ENCODE measurements around the gene HLCS.

The HLCS gene

DNA sequence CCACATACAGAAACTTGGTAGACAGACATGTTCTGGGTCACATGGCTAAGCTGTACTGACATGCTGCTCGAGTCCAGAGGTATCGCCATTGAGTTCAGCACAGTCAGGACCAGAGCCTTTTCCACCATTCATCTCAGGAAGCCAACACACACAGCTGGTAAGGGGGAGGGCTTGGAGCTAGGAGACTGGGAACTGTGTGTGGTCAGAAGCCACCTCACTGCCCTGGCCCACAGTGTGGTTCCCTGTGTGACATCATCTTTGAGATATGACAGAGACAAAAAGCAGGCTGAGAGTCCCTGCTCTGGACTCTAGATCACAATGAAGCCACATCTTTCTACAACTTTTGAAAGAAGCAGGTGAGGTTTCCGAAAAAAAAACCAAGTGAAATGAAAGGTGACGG is 160.4 kb downstream of the HLCS start:
- DNase-seq (ENCODE audit: low read depth), result no peak

DNA sequence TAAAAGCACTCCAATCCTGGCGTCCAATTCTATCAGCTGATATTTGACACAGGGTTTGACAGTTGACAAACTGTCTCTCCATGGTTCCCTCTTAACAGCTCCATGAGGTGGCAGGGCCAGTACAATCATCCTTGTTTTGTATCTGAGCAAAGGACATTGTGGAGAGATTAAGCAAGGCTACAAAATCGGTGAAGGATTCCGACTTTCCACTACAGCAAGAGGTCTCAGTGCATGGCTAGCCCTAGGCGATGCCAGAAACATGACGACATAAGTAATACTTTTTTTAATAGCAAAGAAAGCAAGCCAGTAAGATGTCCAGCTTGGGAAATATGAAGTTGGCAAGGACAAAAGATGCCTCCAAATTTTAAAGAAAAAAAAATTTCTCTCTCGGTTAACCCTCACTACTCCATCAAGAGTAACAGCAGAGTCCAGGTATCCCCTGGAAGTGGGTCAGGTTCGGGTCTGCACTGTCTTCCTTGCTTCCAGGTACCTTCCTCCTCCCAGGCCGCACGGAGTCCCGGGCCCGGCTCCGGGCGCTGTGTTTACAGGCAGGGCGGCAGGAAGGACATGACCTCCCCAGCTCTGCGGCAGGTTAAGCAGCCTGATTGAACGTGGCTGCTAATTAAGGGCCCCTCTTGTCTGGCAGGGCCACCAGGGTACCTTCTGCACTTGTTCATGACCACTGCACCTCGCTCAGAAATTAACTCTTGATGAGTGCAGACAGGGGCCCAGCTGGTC is 161.4 kb downstream of the HLCS start:
- DNase-seq (ENCODE audit: low read depth), result no peak

DNA sequence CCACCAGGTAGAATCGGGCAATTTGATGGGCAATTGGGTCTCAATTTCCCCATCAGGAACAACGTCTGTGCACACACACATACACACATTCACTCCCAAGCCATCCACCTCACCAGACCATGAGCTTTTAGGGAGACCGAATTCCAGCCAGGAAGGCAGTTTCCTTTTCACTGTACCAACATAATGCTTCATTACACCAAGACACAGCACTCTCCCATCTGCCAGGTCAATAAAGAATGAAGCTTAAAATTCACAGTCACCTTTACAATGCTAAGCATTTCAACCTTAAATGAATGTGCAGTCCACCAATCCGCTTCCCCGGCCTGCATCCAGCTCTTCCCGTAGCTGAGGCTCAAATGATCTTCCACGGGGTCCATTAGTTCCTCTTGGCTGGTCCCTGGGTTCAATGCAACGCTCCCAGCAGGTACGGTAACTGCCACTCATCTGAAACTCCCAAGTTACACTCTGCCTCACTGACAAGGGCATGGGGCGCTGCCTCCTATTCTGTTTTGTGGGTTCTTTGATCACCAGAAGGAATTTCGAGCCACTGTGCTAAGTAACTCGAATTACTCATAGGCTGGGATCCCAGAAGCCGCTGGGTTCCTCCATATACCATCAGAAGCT is 162.5 kb downstream of the HLCS start:
- no peak for DNase-seq (ENCODE audit: low read depth)

DNA sequence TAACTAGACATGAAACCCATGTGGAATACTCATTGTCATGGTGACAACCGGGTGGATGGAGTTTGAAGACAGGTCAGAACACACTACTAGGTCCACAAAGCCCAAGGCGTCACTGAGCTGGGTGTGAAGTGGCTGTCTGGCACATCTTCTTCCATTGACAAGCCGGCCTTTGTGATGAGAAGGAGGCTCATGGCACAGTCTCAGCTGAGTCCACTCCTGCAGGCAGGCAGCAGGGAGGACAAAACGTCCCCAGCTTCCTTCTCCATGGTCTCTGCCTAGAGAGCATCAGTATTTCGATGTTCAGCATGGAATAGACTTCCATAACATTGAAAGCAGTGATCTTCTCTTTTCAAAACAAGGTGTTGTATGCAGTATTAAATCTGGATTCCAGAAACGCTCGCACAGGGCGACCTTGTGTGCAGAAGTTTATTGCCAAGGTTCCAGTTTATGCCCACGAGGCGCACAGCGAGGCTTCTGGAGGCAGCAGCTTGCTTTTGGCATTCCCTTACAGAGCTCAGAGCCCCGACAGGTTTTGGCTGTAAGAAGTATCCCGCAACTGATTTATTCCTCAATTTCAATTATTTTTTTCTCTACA is 163.3 kb downstream of the HLCS start:
- DNase-seq (ENCODE audit: low read depth), result no peak

DNA sequence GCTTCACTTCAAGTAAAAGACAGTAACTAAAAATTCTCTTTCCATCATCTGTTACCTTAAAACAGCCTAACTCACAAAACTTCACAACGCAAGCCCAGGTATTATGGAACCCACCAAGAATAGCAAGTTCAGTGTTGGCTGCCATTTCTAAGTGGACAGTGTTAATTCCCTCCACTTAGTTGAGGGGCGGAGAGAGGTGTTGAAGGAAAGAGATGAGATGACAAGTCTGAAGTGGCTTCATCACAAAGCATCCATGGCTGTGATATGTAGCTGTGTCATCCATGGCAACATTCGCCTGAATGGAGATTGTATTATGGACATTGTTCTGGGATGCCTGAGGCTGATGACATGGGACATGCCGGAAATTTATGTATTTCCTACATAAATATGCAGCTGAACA is 165.7 kb downstream of the HLCS start:
- DNase-seq (ENCODE audit: low read depth), result no peak

DNA sequence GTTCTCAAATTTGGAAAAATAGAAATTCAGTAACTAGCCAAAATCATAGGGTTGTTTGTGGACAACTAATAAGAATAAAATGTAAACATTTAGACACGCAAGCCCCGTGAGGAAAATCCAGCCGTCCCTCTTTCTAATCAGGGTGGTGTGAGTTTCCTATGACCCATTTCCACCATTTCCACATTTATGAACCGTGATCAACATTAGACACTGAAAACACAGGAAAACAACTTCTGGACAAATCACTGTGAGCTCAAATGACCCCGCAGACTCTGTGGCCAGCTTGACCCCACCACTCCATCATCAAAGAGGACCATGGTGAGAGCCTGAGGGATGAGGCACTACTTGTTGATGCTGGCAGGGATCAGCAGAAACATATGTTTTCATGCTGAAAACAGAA is 166.6 kb downstream of the HLCS start:
- DNase-seq (ENCODE audit: low read depth), result no peak

DNA sequence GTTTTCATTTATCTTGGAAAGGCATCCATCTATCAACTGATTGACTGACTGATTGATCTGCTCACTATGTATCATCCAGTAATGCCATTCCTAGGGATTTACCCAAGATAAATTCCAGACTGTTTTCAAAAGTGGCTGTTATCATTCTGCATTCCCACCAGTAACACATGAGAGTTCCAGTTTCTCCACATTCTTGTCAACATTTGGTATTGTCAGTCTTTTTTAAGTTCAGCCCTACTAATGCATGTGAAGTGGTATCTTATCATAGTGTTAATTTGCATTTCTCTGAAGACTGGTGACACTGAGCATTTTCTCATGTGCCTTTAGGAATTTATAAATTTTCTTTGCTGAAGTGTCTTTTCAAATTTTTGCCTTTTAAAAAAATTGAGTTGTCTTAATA is 168.0 kb downstream of the HLCS start:
- DNase-seq (ENCODE audit: low read depth), result no peak

DNA sequence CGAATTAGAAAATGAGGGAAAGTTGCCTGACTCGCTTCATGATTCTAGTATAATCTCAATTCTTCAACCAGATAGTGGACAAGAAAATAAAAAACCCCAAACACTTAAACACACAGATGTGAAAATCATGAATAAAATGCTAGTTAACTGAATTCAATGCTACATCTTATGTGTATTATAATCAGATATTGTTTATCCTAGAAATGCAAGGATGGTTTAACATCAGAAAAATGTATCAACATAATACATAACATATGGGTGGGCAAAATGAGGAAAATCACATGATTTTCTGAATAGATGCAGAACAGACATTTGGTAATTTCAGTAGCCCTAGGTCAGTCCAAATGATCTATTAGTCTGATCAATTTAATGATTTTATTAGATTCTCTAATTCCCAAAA is 170.4 kb downstream of the HLCS start:
- no peak for DNase-seq (ENCODE audit: low read depth)

DNA sequence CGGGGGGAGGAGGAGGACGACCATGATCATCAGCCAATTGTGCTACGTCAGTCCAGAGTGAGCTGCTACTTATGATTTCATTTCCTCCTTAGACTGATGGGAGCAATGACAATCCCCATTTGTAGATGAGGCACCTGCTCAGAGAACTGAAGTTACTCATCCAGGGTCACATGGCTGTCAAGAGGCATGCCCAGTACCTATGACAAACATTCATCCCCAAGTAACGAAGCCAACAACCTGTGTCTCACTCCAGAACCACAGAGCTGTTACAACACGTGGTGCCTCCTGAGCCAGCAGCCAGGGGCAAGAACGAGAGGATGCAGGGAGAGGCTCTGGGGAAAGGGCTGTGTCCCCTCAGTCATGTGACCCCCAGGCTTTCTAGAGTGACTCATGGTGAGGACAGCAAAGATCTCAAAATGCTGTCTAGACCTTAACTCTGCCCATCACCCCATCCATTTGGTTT is 173.9 kb downstream of the HLCS start:
- DNase-seq (ENCODE audit: low read depth), result no peak

DNA sequence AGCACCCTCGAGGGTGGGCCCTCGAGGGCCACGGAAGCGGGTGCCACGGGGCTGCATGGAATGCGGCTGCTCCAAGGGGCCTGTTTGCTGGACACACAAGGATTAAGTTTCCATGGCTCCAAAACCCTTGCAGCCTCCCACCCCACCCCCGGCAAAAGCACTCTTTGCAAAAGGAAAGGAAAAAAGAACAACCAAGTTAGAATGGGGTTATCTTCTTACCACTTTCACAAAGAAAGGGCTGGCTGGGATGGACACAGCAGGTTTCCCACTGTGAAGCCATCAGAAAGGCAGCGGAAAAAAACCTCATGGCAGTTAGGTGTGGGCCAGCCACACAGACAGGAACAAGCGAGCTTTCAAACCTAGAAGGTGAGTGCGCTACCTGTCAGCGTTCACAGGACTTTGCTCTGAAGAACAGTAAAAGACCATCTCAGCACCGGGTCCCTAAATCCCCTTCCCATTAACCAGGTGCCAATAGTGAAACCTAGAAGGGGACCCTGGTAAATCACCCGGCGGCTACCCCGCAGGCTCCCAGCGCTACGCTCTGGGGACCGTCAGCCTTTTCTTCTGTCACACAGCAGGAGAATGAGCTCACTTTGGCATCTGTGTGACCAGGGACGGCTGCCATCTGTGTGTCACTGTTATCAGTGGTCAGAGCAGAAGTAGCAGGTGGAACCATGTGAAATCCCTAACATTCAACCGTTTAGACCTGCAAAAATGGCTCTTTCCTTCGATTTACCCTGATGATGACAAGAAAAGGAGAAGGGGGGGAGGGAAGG is 174.6 kb downstream of the HLCS start:
- no peak for DNase-seq (ENCODE audit: low read depth)

DNA sequence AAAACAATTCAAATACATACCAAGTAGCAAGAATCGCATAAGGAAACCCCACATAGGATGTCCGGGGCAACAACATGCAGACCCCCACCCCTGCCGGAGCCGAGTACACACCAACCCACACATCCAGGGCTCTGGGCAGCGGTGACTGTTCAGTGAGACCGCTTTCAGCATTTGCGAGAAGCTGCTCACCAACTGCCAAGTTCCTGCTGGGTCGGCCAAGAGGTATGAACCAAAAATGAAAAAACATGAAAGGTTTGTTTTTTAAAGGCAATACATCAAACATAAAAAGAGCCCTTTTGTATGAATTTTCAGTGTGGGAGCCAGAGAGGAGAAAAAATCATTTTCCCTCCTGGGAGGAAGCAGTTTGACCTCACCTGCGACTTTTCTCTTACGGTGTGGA is 175.3 kb downstream of the HLCS start:
- no peak for DNase-seq (ENCODE audit: low read depth)

DNA sequence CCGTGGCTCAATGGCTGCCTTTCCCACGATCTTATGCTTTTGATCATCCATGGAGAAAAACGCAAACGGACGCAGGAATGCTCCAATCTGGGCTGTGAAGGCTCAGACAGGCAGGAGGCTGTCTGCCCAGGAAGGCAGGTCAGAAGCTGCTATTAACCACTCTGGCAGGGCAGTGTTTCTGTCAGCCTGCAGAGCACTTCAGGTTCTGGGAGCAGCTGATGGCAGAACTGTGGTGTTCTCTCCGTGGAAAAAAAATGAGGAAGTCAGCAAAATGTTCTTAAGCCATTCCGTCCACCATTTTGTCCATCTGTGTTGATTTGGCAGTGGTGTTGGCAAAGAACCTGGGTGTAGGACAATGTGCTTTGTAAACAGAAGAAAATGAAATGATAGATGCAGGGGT is 175.9 kb downstream of the HLCS start:
- DNase-seq (ENCODE audit: low read depth), result no peak

DNA sequence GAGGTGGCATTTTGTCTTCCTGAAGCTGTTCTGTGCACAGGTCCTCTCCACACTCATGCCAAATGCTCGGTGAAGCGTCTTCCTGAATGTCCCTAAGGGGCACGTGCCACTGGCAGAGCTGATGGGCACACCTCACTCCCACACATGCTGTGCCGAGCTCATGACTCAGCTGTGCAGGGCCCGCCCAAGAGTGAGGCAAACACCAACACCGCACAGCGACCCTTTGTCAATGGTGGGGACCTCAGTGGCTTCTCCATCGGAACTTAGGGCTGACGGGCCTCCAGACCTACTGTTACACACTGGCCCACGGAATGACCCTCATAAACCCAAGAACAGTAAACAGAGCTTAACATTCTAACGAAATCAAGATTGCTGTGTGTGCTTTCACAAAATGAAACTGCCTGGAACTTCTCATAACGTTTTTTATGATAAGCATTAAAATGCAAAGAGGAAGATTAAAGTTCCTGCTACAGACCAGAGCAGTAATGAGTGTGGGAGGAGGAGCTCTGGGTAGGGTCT is 178.3 kb downstream of the HLCS start:
- no peak for DNase-seq (ENCODE audit: low read depth)

DNA sequence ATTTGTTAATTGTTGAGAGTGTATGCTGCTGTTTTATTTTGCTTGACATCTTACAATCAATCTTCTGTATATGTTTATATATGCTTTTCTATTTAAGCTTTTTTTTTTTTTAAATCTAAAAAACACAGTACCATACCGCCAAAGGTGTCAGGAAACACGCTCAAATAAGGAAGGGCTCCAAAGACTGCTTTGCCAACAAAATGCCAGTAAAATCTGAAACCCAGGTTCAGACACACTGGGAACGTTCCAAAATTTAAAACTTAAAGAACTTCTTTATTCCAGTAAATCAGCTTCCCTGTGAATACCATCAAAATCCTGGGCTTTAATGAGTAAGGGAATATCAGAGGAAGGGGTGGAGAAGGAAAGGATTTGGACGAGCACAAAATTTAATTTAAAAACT is 180.3 kb downstream of the HLCS start:
- no peak for DNase-seq (ENCODE audit: low read depth)

DNA sequence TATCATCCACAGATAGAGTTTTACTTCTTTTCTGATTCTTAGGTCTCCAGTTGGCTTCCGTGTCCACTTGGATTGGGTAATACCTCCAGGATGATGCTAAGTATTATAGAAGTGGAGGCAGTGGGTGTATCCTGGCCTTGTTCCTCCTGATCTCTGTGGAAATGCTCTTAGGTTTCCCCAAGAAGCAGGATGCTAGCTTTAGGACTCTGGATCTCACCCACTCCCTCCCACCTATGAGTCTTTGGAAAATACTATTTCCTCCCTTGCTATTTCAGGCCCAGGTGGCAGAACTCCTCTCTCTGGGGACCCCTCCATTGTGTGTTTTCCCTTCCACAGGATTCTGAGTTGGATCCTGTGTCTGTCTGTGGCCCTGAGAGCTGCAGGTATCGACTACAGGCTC is 180.9 kb downstream of the HLCS start:
- no peak for DNase-seq (ENCODE audit: low read depth)

DNA sequence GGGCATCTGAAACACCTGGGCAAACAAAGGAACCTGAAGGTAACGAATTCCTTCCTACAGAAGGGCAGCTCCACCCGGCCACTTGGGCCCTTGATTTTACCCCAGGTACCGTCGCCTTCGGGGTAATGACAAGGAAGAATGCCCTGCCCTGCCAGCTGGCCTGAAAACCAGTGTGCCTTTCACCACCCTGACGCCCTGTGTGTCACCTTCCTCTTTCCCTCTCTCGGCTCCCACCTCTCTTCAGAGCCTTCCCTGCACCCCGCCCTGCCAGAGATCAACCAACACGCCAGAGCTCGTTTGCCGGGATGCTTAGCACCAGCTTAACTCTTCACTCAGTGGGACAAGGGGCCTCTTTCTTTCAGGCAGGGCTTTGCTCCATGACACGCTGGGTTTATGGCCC is 181.5 kb downstream of the HLCS start:
- DNase-seq (ENCODE audit: low read depth), result no peak

DNA sequence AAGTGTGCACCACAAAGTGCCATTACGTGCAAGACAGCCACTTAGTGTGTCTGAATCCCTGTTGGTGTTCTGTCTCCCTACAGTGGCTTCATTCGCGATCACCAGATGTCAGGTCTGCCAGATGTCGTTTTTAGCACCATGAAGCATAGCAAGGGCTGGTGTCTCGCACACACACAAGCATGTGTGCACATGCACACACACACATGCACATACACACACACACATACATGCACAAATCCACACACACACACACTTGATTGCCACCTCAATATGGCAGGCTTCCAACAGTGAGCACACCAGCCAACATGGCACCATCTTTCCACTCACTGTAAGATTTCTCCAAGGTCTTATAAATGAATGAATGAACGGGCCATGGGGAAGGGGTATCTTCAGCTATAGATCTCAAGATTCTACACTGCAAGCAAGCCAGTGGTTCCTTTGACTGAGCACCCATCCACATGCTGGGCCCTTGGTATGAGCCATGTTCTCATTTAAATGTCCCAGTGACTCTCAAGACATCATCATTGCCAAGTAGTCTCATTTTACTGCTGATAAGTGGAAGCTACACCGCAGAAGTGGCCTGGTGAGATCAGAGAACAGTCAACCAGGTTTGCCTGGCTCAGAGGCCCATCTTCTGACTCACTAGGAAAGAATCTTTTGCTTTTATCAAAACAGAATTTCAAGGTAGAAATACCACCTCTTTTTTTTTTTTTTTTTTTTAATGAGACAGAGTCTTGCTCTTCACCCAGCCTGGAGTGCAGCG is 182.7 kb downstream of the HLCS start:
- DNase-seq (ENCODE audit: low read depth), result no peak

DNA sequence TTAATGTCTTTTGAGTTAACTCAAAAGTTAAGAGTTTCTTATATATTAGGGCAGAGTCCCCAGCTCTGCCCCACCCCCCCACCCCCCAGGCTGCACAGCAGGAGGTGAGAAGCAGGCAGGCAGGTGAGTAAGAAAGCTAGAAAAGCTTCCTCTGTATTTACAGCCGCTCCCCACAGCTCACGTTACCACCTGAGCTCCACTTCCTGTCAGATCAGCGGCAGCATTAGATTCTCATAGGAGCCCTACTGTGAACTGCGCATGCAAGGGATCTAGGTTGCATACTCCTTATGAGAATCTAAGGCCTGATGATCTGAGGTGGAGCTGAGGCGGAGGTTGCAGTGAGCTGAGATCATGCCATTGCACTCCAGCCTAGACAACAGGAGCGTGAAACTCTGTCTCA is 185.6 kb downstream of the HLCS start:
- no peak for DNase-seq (ENCODE audit: low read depth)

DNA sequence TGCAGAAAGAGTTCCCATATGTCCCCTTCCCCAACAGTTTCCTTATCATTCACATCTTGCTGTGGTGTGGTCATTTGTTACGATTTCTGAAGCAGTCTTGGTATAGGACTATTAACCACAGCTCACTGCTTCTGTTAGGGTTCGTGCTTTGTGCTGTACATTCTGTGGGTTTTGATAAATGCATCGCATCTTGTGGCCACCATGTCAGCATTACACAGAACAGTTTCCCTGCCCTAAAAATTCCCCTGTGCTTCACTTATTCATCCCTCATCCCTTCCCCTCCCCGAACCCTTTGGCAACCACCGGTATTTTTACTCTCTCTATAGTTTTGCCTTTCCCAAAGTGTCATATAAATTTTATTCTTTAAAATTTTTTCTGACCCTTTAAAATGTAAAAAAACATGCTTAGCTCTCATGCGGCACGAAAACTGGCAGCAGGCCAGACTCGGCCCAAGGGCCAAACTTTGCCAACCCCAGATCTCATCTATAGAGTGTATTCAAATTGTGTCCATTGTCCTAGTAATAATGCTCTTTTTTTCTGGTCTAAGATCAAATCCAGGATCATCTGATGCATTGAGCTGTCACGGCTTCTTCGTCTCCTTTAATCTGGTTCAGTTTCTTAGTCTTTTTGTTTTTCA is 189.4 kb downstream of the HLCS start:
- no peak for DNase-seq (ENCODE audit: low read depth)

DNA sequence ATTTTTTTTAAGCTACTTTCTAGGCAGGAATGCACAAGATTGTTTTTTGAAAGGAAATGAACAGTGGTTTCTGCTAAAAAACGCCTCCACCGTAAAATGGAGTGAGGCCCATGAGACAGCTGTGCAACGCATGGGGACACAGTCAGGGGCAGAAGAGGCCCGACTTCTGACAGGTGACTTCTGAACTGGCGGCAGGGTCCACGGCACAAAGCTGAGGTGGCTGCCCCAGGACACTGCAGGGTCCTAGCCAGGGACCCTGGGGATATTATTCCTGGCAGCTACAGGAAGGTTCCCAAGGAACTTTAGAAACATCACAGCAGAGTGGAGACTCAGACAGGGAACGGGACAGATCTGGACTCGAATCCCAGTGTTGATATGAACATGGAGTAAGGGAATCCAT is 192.5 kb downstream of the HLCS start:
- no peak for DNase-seq (ENCODE audit: low read depth)

DNA sequence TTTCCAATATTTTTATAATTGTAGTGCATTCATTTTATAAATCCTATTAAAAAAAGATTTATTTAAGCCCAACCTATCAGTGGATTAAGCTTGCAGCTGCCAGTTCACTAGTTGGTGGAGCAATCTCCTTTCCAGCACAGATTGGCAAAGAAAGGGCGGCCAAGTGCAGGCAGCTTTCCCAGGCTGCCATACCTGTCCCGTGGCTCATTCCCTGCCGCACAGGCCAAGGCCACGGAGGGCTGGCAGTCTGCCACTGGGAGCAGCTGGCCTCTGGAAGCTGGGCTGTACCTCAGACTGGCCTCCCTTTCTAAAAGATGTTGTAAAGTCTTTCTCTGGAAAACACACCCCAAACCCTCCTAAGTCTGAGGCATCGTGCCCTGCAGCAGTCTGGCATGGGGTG is 193.4 kb downstream of the HLCS start:
- no peak for DNase-seq (ENCODE audit: low read depth)
